K562 (cell line): ENCODE results near the gene LMBR1L.

ENCODE experiments used
- SMARCB1 ChIP-seq: IDR thresholded peaks from 2 replicates; pipeline ENCODE4 v1.6.1; 2011; ENCODE audit warnings: improper control_type of control experiment, low read depth; ENCODE audit not compliant: insufficient read length
- ZNF124 ChIP-seq: sonication (generic); formaldehyde crosslinking; IDR thresholded peaks from 2 replicates; pipeline ENCODE4 v1.8.1; 2022; ENCODE audit warnings: missing genetic modification reagents

DNA sequence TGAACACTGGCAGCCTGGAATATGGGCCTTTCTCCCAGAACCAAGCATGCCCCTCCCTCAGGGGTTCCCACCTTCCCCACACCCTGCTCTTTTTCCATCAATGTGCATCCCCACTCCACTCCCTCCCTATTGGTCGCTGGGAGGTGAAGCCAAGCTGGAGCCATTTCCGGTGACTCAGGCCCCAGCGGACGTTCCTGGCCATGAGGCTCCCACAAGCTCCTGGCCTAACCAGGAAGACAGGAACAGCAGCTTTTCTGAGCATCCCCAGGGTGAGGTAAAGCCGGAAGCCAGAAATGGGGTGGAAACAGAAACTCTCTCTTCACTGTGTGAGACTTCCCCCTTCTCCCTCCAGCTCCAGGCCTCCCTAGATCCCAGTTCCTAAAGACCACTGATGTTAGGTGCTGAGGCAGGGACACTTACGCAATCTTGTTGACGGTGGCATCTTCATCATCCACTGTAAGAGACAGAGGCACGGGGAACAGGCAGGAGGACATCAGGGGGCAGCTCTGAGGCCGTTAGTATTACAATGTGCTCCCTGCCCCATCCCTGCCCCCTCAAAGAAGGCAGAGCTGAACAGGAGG lies 5.1 kb downstream of the LMBR1L start:
- TF ChIP-seq ZNF124 (CRISPR knock-in tag) (no peak), SMARCB1 (no peak)
